Hair follicle dermal papilla cell (primary cell): ENCODE measurements around the gene AGAP2. TPM values are rescaled to one million over a fixed set of nuclear protein-coding genes. Genes with fewer than 3 reads are reported as not detected.

Experiments
- total RNA-seq: library from RNA; depleted of rRNA; stranded (reverse); fragments of >200 nt; gene quantifications from 2 replicates; pipeline ENCODE4 v1.2.3, GENCODE V29; 2012

Gene AGAP2
- total RNA-seq = 0.49 and 0.73 TPM in 2 replicates

DNA sequence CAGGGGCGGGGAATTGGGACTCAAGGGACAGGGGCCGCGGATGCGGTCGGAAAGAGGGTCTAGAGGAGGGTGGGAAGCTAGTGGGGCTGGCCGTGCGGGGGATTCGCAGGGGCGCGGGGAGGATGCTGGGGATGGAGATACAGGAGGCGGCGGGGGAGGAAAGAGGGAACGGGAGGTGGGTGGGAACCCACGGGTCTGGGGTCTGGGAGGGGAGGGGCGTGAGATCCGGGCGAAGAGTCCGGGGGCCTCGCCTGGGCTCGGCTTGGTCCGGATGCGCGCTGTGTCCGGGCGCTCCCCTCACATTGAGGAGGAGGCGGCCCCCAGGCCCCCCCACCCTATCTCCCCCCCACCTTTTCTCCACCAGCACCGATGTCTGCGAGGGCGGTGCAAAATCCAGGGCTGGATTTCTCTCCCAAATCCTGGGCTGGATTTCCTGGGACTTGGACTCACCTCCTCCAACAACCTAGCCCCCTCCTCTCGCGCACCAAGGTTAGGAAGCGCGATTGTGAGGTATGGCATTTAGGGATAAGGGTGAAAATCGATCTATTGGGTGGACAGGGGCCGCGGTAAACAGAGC, at the start of gene AGAP2:
TSS of gene AGAP2 (minus strand) at position 82 of the 577 bp plus-strand sequence. CDS start 496 bp downstream, outside the sequence.

DNA sequence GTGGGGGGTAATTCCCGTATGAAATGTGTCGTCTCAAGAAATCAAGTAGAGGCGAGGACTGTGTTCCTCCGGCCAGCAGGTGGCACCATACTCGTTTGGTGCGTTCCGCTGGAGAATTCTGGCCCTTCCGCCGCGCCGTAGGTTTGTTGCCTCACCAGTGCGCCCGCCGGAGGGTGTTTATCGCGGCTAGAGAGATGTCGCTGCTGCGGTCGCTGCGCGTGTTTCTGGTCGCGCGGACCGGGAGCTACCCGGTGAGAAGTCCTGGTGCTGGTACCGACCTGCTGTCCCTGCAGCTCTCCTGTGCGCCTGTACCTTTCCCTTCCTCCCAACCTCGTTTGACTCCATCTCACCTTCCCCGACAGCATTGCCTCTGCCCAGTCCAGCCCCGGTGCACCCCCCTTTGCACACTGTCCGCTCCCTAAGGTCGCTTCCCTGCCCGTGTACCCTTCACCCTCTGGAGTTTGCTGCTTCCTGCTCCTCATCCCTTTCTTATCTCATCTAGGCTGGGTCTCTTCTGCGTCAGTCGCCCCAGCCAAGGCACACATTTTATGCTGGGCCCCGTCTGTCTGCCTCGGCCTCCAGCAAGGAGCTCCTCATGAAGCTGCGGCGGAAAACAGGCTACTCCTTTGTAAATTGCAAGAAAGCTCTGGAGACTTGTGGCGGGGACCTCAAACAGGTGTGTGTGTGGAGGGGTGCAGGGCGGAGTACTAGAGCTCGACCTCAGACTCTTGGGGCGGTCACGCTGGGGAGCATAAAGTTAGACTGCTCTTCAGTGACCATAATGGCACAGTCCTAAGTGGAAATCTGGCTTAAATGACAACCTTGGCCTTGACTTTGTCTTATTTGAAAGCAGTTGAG, 44.3 kb upstream of the AGAP2 start, which contains the start of gene TSFM:
TSS of gene TSFM (plus strand) at position 180 of the 858 bp plus-strand sequence. CDS start at position 195, 15 bp downstream.

DNA sequence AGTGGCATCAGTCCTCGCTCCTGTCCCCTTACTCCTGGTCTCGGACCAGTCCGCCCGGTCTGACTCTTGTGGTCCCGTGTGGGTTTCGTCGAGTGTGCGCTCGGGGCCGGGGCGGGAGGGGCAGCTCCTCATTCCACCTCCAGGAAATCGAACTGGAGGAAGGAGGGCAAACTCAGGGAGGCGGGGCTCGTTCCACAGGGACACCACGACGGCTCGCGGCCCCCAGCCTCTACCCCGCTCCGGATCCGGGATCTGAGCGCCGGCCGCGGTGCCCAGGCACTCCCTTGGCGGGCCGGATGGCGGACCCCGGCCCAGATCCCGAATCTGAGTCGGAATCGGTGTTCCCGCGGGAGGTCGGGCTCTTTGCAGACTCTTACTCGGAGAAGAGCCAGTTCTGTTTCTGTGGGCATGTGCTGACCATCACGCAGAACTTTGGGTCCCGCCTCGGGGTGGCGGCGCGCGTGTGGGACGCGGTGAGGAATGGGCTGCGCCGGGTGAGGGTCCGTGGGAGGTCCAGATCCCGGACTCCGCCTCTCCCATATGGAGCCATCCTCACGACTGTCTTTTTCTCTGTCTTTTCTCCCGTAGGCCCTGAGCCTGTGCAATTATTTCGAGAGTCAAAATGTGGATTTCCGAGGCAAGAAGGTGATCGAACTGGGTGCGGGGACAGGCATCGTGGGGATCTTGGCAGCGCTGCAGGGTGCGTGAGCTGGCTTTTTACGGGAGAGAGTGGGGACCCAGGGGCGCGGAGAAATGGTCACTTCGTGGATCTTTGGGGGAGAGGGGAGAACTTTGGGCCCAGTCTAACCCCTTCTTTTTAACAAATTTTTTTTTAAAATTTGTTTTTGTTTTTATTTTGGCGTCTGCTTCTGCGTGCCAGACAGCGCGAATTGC, 34.1 kb upstream of the AGAP2 start, which contains the start of gene EEF1AKMT3:
TSS of gene EEF1AKMT3 (plus strand) at position 186 of the 894 bp plus-strand sequence. CDS start at position 297, 111 bp downstream.

DNA sequence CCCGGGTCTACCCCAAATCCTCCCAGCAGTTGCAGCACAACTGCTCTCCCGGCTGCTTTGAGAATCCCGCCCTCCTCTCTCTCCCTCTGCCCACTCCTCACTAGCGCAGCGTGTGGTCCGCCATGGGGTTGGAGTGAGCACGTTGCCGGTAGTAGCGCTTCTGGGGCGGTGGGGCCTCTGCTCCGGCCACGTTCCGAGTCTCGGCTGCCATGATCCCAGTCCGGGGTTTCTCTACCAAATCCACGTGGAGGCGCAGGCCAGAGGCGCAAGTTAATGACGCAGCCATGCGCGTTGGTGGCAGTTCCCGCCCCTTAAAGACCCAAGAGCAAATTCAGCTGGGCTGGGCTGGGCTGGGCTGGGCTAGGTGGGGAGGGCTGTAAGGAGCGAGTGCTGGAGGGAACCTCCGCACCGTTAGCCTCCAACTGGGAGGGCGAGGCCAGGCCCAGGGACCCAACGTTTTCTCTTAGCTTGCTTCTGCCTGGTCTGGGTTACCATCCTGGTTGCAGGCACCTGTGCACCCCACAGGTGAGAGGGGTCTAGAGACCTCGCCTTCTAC, 33.4 kb upstream of the AGAP2 start, which contains the start of gene METTL1:
TSS of gene METTL1 (minus strand) at position 233 of the 556 bp plus-strand sequence. CDS start at position 211, 22 bp downstream.

DNA sequence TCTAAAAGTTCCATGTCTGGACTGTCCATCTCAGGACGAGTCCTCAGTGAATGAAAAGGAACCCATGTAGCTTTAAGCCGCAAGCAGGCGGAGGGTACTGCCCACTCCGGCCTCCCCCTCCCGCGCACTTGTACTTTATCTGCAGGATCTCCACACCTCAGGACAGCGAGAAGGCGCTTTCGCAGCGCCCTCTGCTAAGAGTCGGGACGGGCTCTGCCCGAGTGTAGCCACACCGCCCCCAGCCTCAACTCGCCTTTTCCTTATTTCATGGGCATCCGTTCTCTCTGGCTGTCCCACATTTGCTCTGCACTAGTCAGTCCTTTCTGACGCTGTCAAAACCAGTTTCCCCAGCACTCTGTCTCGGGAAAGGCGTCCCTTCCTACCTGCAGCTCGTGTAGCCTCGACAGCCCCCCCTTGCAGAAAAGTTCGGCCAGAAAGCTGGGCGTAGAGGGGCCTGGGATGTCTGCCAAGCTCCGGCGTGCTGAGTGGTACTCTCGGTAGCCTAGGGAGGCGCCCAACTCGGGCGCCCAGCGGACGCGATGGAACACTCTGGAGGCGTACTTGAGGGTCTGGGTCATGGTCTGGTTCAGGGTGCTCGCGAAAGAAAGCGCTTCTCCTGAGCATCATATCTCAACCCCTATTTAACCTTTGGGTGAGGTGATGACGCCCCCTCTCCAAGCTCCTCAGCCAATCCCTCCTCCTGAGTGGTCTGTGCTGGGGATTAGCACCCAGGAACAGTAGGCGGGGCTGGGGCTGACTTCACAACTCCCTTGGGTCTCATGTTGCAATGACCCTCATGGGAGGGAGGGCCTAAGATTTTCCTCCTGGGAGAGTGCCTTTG, 28.1 kb upstream of the AGAP2 start, which contains the start of gene CYP27B1:
TSS of gene CYP27B1 (minus strand) at position 615 of the 841 bp plus-strand sequence. CDS start at position 578, 37 bp downstream.

DNA sequence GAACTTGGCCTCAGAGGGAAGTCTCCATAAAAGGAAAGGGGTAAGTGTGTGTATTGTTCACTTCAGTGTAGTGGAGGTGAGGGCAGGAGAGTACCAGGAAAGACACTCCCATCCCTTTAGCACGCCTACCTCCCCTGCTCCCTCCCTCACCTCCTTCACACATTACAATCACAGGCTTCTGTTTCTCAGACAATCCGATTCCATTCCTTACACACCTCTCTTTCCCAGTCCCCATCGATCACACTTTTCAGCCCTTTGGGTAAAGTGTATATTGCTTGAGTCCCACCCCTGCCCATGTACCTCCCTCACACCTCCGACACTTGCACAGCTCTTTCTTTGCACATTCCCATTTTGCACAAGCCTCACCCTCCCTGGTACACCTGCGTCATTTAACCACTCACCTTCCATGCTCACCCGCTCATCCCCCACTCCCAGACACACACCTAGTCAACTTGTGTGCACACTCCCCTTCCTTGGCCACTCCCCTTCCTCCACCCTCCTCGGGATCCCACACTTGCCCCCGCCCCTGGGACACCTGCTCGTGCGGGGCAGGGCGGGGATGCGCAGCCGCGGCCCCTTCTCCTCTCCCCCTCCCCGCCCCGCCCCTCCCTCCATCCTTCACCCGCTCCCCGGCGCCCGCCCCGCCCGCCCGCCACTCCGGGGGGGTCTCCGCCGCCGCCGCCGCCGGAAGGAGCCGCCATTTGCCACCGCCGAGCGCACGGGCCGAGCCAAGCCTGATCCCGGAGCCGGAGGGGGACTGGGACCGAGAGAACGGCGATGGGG, 16.1 kb upstream of the AGAP2 start, which contains the start of gene MARCHF9:
TSS of gene MARCHF9 (plus strand) at position 693 of the 783 bp plus-strand sequence. CDS start 426 bp downstream, outside the sequence.

DNA sequence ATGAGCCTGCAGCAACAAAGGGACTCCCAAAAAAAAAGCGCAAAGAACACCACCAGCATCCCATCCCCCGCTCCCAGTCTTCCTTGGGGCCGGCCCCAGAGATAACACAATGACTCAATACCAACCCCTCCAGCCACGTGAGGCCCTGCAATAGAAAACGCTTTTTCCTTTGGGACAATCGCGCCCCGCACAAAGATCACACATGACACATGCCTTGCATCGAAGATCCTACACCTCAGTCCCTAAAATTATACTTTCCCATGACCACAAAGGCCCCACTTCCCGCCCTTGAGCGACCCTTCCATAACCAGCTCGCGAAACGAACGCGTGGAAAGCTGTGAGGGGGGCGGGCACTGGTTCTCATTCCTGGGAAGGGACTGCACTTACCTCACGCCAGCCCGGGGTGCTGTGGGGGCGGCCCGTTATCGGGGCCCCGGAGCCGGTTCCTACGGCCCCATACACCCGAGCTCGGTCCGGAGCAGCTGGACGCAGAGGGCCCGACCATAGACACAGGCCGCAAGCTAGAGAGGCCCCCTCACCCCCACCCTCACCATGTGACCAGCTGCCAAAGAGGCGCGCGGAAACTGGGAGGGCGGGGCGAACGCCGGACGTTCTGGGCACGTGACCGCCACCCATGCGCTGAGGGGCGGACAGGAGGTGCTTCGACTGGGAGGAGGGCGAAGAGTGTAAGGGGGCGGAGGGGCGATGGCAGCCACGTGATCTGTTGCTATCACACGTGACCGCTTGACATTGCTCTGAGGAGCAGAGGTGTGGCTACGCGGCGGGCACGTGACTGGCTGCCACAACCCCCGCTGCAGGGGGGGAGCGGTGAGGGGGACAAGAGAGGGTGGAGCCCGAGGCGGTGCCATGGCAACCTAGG, 13.5 kb upstream of the AGAP2 start, which contains the start of gene CDK4:
TSS of gene CDK4 (minus strand) at position 523 of the 880 bp plus-strand sequence. CDS start 593 bp downstream, outside the sequence.

DNA sequence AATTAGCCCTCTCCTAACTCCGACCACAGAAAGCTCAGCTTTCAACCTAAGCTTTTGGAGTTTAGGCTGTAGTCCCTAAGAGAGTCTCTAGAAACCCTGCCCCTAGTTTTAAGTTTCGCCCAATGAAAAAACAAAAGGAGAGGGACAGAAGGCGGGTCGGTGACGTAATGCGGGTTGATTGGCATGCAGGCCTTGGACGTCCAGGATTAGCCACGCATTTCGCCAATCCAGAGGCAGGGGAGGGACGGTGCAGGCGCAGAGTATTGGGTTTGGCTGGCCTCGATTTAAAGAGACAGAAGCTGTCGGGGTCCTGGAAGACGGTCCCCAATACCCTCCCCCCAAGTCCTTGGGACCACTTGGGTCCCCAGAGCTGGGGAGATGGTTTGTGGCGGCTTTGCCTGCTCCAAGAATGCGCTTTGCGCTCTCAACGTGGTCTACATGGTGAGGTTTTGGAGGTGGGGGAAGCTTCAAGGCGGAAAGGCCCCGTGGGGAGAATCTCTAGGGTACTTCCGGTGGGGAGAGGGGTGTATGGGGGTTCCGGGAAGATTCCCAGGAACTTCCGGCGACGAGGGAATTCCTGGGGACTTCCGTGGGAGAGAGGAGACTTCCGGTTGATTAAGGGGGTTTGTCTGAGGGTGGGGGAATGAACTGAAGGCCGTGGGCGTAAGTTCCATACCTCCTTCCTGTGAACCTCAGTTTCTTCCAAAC, 6.4 kb upstream of the AGAP2 start, which contains the start of gene TSPAN31:
TSS of gene TSPAN31 (plus strand) at position 263 of the 708 bp plus-strand sequence. CDS start at position 379, 116 bp downstream.

DNA sequence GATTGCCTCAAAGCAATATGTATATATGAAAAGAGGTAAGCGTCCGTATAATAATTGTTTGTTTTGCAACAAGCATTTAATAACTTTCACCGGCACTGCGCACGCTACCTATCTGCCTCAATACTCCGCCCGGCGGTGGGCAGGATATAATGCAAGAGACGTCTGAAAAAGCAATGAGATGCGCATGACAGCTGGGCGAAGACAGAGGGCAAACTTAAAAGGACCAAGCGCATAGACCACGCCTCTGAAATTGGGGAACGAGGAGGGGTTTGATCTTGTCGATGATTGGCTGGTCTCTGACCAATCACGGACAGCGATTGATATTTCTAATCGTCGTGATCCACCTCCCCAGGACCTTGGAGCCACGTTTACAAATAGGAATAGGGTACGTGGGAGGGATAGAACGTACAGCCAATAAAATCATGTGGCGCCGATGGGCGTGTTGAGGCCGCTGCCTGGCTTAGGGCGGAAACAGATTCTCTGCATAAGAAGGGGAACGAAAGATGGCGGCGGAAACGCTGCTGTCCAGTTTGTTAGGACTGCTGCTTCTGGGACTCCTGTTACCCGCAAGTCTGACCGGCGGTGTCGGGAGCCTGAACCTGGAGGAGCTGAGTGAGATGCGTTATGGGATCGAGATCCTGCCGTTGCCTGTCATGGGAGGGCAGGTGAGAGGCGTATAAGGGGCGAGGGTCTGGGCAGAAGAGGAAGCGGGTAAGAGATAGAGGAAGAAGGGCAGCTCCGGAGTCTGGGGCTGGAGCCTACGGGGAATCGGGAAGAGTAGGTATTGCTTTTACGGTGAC, 44.7 kb downstream of the AGAP2 start, which contains the start of gene OS9:
TSS of gene OS9 (plus strand) at position 474 of the 800 bp plus-strand sequence. CDS start at position 504, 30 bp downstream.

Other genes starting within 250 kb of the AGAP2 start
- 43.6 and 50.3 TPM in 2 replicates for gene DDIT3, start 218.2 kb downstream of the AGAP2 start, total RNA-seq
- gene MBD6, start 215.9 kb downstream of the AGAP2 start, total RNA-seq = 2.7 and 9.2 TPM in 2 replicates
- gene DCTN2, start 191.6 kb downstream of the AGAP2 start, total RNA-seq = 128 and 140 TPM in 2 replicates
- 1.8 and 2.7 TPM in 2 replicates for gene KIF5A, start 188.7 kb downstream of the AGAP2 start, total RNA-seq
- 29.4 and 34.1 TPM in 2 replicates for gene PIP4K2C, start 147.6 kb downstream of the AGAP2 start, total RNA-seq
- 19.8 and 21.3 TPM in 2 replicates for gene DTX3, start 133.9 kb downstream of the AGAP2 start, total RNA-seq
- gene ARHGEF25, start 127.3 kb downstream of the AGAP2 start, total RNA-seq = 30.8 and 37.0 TPM in 2 replicates
- 3.8 and 5.7 TPM in 2 replicates for gene B4GALNT1, start 105.5 kb downstream of the AGAP2 start, total RNA-seq
- gene OS9, start 44.6 kb downstream of the AGAP2 start, total RNA-seq = 183 and 196 TPM in 2 replicates
- 80.3 and 97.1 TPM in 2 replicates for gene TSPAN31, start 6.3 kb upstream of the AGAP2 start, total RNA-seq
- 140 and 154 TPM in 2 replicates for gene CDK4, start 13.6 kb upstream of the AGAP2 start, total RNA-seq
- 2.6 and 3.4 TPM in 2 replicates for gene MARCHF9, start 16.4 kb upstream of the AGAP2 start, total RNA-seq
- 1.2 and 1.9 TPM in 2 replicates for gene CYP27B1, start 28.3 kb upstream of the AGAP2 start, total RNA-seq
- 8.0 and 14.0 TPM in 2 replicates for gene METTL1, start 33.4 kb upstream of the AGAP2 start, total RNA-seq
- 12.1 and 13.6 TPM in 2 replicates for gene EEF1AKMT3, start 33.9 kb upstream of the AGAP2 start, total RNA-seq
- gene TSFM, start 44.0 kb upstream of the AGAP2 start, total RNA-seq = 13.4 and 18.7 TPM in 2 replicates
- gene AVIL, start 80.0 kb upstream of the AGAP2 start, total RNA-seq = 5.2 and 7.6 TPM in 2 replicates
- 182 and 200 TPM in 2 replicates for gene CTDSP2, start 108.0 kb upstream of the AGAP2 start, total RNA-seq
- 6.2 and 9.1 TPM in 2 replicates for gene ATP23, start 202.8 kb upstream of the AGAP2 start, total RNA-seq